ENCODE measurements around the gene KDM4C.
"Not testable (repeated sequence)": the region's sequence is repeated elsewhere in the genome, so short reads cannot be mapped to it uniquely, and the experiment has no call there.

KDM4C gene

GRCh38 chr9:6739218-6739617 is 18.6 kb upstream of the KDM4C start:
- ChIA-PET POLR2A (ENCODE audit: low non-redundant PET) (no interaction called here), CTCF (interaction anchor here (0.6 to 1.1 kb wide), 2 partner anchors 12 to 155 kb away, joined by 3 to 4 read pairs; no protein-coding TSS in a partner anchor)
- TF ChIP-seq CTCF (conservative IDR thresholded peaks at IDR 0.05; ENCODE audit: low read depth) = peak; percentile 38; the same call in 1 of the 2 replicates
- no peak for DNase-seq (ENCODE audit: low spot score)
- no peak overlapping the region for H3K27ac ChIP-seq

- POLR2A ChIA-PET (ENCODE audit: low non-redundant PET); CTCF ChIA-PET: not testable (repeated sequence)
Measured at GRCh38 chr9:6748861-6749260, 8.9 kb upstream of the KDM4C start.

GRCh38 chr9:6754861-6755260 is 2.9 kb upstream of the KDM4C start:
- CTCF ChIA-PET; DNase-seq (ENCODE audit: low spot score); H3K27ac ChIP-seq; POLR2A ChIA-PET (ENCODE audit: low non-redundant PET): not testable (repeated sequence)

More at GRCh38 chr9:6748861-6749260, 8.9 kb upstream of the KDM4C start:
- DNase-seq (ENCODE audit: low spot score); H3K27ac ChIP-seq: not testable (repeated sequence)

GRCh38 chr9:6757132-6757455 is 679 bp upstream of the KDM4C start:
- CTCF ChIA-PET = no interaction called here
- peak overlapping the region; percentile 95 for H3K27ac ChIP-seq
- peak; percentile 50 for DNase-seq (ENCODE audit: low spot score)

GRCh38 chr9:6758248-6758497 is 400 bp downstream of the KDM4C start:
- H3K27ac ChIP-seq = peak overlapping the region; percentile 95
- CTCF ChIA-PET = no interaction called here
- TF ChIP-seq CTCF (conservative IDR thresholded peaks at IDR 0.05; ENCODE audit: low read depth) = no peak
- POLR2A ChIA-PET (ENCODE audit: low non-redundant PET) = interaction anchor here (0.6 kb wide), 1 partner anchor 41 kb away, joined by 3 read pairs; no protein-coding TSS in a partner anchor
- no peak for DNase-seq (ENCODE audit: low spot score)

More at GRCh38 chr9:6757132-6757455, 679 bp upstream of the KDM4C start:
- POLR2A ChIA-PET (ENCODE audit: low non-redundant PET) = interaction anchor here (0.7 kb wide), 1 partner anchor 75 kb away, joined by 3 read pairs; no protein-coding TSS in a partner anchor
- no peak for TF ChIP-seq CTCF (conservative IDR thresholded peaks at IDR 0.05; ENCODE audit: low read depth)

GRCh38 chr9:6758498-6759184 is 868 bp downstream of the KDM4C start:
- peak overlapping the region; percentile 95 for H3K27ac ChIP-seq
- DNase-seq (ENCODE audit: low spot score) = peak; percentile 30
- no peak for TF ChIP-seq CTCF (conservative IDR thresholded peaks at IDR 0.05; ENCODE audit: low read depth)
- POLR2A ChIA-PET (ENCODE audit: low non-redundant PET) = no interaction called here
- CTCF ChIA-PET = no interaction called here

- peak overlapping the region; percentile 95 for H3K27ac ChIP-seq
- POLR2A ChIA-PET (ENCODE audit: low non-redundant PET) = no interaction called here
- DNase-seq (ENCODE audit: low spot score) = peak; percentile 43
- CTCF ChIA-PET = no interaction called here
- no peak for TF ChIP-seq CTCF (conservative IDR thresholded peaks at IDR 0.05; ENCODE audit: low read depth)
Measured at GRCh38 chr9:6759185-6759977, 1.6 kb downstream of the KDM4C start.
